ENCODE data around the gene TRPM6.
A peak's percentile ranks its signal among the peaks of the same experiment; 100 is the strongest.

TRPM6 gene

DNA sequence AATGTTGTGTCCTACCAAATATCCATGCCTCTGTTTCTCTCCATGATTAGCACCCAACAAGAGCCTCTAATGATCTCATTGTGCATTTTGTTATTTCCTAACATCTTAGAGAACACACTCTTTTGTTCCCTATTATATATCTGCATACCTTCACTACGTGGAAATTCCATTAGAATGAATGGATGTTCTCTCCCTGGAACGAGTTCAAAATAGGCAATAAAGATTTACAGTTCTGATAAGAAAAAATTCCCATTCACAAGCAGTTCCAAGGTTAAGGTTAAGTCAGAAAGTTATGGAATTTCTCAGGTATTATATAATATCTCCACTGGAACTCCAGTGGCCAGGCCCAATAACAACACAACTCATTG lies 83.7 kb downstream of the TRPM6 start:
- H3K4me3 ChIP-seq (ENCODE audit: low read length): no peak overlapping the region
- DNase-seq (ENCODE audit: low read depth): peak; percentile 60
- TF ChIP-seq, protein P1, sequence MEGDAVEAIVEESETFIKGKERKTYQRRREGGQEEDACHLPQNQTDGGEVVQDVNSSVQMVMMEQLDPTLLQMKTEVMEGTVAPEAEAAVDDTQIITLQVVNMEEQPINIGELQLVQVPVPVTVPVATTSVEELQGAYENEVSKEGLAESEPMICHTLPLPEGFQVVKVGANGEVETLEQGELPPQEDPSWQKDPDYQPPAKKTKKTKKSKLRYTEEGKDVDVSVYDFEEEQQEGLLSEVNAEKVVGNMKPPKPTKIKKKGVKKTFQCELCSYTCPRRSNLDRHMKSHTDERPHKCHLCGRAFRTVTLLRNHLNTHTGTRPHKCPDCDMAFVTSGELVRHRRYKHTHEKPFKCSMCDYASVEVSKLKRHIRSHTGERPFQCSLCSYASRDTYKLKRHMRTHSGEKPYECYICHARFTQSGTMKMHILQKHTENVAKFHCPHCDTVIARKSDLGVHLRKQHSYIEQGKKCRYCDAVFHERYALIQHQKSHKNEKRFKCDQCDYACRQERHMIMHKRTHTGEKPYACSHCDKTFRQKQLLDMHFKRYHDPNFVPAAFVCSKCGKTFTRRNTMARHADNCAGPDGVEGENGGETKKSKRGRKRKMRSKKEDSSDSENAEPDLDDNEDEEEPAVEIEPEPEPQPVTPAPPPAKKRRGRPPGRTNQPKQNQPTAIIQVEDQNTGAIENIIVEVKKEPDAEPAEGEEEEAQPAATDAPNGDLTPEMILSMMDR (IDR thresholded peaks at IDR 0.05; ENCODE audit: insufficient read depth, low read depth, low read length, missing control alignments): no peak

DNA sequence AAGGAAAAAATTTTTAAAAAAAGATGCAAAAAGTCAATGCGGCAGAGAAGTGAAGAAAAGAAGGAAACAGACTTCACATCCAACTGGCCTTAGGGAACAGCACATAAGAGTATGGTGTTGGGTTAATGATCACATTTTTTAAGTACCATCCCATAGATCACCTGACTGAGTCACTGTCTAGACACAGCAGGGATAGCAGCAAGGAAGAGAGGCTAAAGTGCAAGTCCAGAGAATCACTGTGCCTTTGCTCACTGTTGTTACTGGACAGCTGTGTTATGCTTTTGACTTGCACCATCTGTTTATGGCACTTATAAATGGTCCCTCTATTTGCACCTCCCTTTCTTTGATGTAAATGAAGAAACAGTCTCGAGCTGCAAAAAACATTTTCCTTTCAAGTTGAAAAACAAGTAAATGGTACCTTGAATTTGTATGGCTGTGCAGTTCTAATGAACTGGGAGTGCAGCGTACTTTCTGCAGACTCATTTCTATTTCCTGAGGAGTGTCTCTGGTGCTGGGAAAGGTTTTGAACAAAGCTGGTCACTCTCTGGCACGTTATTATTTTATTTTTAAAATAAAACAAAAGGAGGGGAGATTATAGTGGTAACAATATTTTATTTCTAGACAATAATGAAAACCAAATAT lies 84.2 kb downstream of the TRPM6 start:
- TF ChIP-seq, protein P1 (IDR thresholded peaks at IDR 0.05; ENCODE audit: insufficient read depth, low read depth, low read length, missing control alignments): no peak
- no peak overlapping the region for H3K4me3 ChIP-seq (ENCODE audit: low read length)
- DNase-seq (ENCODE audit: low read depth): peak; percentile 47

DNA sequence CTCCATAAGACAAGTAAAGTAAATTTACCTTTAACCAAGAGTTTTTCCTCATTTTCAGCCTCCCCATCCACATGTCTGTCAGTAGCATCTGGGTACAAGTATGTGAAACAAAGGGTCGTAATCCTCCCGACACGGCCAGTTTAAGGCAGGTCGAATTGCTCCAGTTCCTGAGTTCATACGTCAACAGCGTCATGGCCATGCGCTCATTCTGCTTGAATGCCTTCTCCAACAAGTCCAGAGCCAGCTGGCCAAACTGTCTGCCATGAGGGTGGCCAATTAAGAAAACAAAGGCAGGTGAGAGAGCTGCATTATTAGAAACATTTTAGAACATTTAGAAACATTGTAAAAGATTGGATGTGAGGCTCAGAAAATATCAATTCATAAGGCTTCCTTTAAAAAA lies 87.5 kb downstream of the TRPM6 start:
- no peak for DNase-seq (ENCODE audit: low read depth)
- H3K4me3 ChIP-seq (ENCODE audit: low read length): no peak overlapping the region
- TF ChIP-seq, protein P1 (IDR thresholded peaks at IDR 0.05; ENCODE audit: insufficient read depth, low read depth, low read length, missing control alignments): no peak

DNA sequence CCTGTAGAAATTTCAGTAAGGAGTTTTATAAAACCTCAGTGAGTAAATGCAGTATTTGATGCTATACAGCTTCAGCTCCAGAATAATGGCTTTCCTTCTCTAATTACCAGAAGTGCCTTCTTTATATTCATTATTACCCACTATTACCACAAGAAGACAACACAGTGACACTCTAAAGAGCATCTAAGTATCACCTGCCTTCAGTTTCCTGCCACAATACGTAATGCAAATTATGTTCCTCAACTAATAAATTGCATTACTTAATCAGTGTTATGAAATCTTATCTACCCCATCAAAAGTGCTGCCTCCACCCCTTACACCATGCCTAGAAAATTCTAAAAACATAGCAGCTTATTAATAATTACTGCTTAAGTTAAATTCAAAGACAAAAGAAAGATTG lies 91.9 kb downstream of the TRPM6 start:
- H3K4me3 ChIP-seq (ENCODE audit: low read length): no peak overlapping the region
- TF ChIP-seq, protein P1 (IDR thresholded peaks at IDR 0.05; ENCODE audit: insufficient read depth, low read depth, low read length, missing control alignments): no peak
- DNase-seq (ENCODE audit: low read depth): no peak

DNA sequence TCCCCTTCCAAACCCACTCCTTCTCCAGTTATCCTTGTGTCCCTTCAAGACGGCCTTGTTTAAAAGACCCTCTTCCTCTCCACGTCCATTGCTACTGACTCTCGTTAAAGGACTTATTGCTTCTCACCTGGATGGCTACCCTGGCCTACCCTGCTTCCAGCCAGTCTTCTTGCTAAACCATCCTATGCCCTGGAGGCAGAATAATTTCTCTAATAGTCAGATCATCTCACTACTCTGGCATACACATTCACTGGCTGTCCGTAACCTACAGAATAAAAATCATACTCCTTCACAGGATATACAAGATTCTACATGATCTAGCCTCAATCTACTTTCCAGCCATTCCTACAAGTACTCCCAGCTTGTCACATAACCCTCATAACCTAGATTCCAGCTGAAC lies 92.6 kb downstream of the TRPM6 start:
- TF ChIP-seq, protein P1 (IDR thresholded peaks at IDR 0.05; ENCODE audit: insufficient read depth, low read depth, low read length, missing control alignments): no peak

DNA sequence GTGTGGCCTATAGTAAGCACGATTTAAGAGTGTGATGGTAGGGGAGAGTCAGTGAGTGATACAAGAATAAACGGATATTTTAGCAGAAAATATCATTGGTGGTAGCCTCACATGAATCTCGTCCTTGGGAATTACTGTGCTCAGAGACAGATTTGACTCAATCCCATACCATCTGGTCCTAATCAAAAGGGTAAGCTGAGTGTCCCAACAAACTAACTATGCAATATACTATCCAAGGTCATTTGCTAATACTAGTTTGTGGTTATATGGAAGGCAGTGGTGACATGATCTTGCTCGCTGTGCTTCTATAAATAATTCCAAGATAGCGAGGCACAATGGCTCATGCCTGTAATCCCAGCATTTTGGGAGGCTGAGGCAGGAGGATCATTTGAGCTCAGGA lies 103.2 kb downstream of the TRPM6 start:
- no peak overlapping the region for H3K4me3 ChIP-seq (ENCODE audit: low read length)
- DNase-seq (ENCODE audit: low read depth): no peak
- TF ChIP-seq, protein P1 (IDR thresholded peaks at IDR 0.05; ENCODE audit: insufficient read depth, low read depth, low read length, missing control alignments): no peak

More for the DNA sequence above, 92.6 kb downstream of the TRPM6 start:
- DNase-seq (ENCODE audit: low read depth): peak; percentile 15
- no peak overlapping the region for H3K4me3 ChIP-seq (ENCODE audit: low read length)

DNA sequence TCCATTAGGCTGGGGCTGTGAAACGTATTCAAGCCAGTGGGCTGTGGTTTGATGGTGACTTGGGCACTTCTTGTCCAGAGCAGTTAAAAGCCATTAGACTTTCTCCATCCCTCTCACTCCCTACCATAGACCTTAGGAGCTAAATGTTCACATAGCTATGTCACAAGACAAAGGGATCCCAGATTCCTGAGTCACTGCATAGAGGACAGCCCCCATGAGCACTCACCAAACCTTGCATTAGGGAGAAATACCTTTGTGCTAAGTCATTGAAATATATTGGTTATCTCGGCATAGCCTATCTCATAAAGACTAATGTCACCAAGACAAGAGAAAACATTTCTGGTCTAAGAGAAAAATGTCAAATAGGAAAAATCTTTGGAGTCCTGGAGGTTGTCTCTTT lies 104.3 kb downstream of the TRPM6 start:
- no peak overlapping the region for H3K4me3 ChIP-seq (ENCODE audit: low read length)
- peak; percentile 61 for DNase-seq (ENCODE audit: low read depth)
- TF ChIP-seq, protein P1 (IDR thresholded peaks at IDR 0.05; ENCODE audit: insufficient read depth, low read depth, low read length, missing control alignments): no peak
